ENCODE measurements around the gene SPTLC3. TPM values are rescaled to one million over a fixed set of nuclear protein-coding genes. Genes with fewer than 3 reads are reported as not detected.
A peak's percentile ranks its signal among the peaks of the same experiment; 100 is the strongest.

SPTLC3 gene
- total and polyA plus RNA-seq, 4 donors: 3.0 to 23.2 (median 11.9) TPM

DNA sequence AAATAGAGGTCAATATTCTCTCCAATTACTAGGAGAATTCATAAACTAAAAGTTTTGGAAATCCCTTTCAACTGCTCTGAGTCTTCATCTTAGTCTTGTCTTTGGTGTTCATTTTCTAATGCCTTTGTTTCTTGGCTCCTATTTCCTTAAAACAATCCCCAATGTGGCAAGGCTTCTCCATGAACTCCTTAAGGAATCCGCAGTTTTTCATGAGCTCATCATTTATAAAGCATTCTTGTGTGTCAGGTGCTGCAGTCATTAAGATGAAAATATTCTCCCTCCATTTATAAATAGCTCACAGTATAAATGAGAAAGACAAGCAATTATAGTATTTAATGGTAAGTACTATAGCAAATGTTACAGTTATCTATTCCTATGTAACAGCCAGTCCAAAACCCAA lies 4.6 kb downstream of the SPTLC3 start:
- no peak overlapping the region for H3K27ac ChIP-seq (ENCODE audit: low read depth in 1 of 2, low read length in 1 of 2)
- no peak for ATAC-seq (ENCODE audit: insufficient read depth, low FRiP score)
- TF ChIP-seq, protein P1, sequence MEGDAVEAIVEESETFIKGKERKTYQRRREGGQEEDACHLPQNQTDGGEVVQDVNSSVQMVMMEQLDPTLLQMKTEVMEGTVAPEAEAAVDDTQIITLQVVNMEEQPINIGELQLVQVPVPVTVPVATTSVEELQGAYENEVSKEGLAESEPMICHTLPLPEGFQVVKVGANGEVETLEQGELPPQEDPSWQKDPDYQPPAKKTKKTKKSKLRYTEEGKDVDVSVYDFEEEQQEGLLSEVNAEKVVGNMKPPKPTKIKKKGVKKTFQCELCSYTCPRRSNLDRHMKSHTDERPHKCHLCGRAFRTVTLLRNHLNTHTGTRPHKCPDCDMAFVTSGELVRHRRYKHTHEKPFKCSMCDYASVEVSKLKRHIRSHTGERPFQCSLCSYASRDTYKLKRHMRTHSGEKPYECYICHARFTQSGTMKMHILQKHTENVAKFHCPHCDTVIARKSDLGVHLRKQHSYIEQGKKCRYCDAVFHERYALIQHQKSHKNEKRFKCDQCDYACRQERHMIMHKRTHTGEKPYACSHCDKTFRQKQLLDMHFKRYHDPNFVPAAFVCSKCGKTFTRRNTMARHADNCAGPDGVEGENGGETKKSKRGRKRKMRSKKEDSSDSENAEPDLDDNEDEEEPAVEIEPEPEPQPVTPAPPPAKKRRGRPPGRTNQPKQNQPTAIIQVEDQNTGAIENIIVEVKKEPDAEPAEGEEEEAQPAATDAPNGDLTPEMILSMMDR (IDR thresholded peaks at IDR 0.05; ENCODE audit: control extremely low read depth, extremely low read depth): no peak
- 83 to 90% methylated on average over 1 of the region's 1 CpG for WGBS, 2 donors
- peaks cover 0 to 2% (median 0%) of the 10 kb centered on the region in 4 donors for H3K9me3 ChIP-seq (ENCODE audit: control insufficient read depth in 4 of 4, insufficient read depth in 3 of 4, low read length in 3 of 4)
- no peaks in the 10 kb centered on the region for H3K27me3 ChIP-seq (ENCODE audit: control insufficient read depth in 3 of 3, insufficient read depth in 3 of 3, low read length in 2 of 3)
- H3K36me3 ChIP-seq (ENCODE audit: control insufficient read depth in 4 of 4, insufficient read depth in 4 of 4, low read length in 4 of 4): peaks cover 0 to 5% (median 0%) of the 10 kb centered on the region in 4 donors
- no peak overlapping the region for H3K9ac ChIP-seq (ENCODE audit: insufficient read depth in 1 of 2, low read length in 2 of 2)
- H3K4me3 ChIP-seq: no peak overlapping the region
- peaks cover 0 to 11% (median 5%) of the 10 kb centered on the region in 5 donors for H3K4me1 ChIP-seq (ENCODE audit: control insufficient read depth in 5 of 5, insufficient read depth in 5 of 5, low read length in 5 of 5)
- DNase-seq: no peak

DNA sequence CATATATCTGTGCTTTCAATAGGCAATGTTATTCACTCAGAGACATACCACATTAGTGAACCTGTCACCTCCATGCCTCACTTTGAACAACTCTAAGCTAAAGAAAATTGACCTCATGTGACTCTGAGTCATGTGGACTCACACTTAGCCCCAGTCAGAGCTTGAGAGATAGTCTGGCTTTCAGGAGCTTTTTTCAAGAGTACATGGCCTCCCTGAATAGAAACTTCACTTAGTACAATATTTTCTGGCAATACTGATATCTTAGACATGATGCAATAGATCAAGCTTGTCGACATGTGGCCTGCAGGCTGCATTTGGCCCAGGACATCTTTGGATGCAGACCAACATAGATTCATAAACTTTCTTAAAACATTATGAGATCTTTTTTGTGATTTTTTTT lies 8.5 kb downstream of the SPTLC3 start:
- Histone ChIP-seq H3K4me1 (ENCODE audit: control insufficient read depth in 5 of 5, insufficient read depth in 5 of 5, low read length in 5 of 5) (peaks cover 0 to 4% (median 0%) of the 10 kb centered on the region in 5 donors), H3K9ac (ENCODE audit: insufficient read depth in 1 of 2, low read length in 2 of 2) (no peak overlapping the region), H3K27ac (ENCODE audit: low read depth in 1 of 2, low read length in 1 of 2) (no peak overlapping the region), H3K27me3 (ENCODE audit: control insufficient read depth in 3 of 3, insufficient read depth in 3 of 3, low read length in 2 of 3) (no peaks in the 10 kb centered on the region), H3K9me3 (ENCODE audit: control insufficient read depth in 4 of 4, insufficient read depth in 3 of 4, low read length in 3 of 4) (peaks cover 0 to 4% (median 3%) of the 10 kb centered on the region in 4 donors), H3K36me3 (ENCODE audit: control insufficient read depth in 4 of 4, insufficient read depth in 4 of 4, low read length in 4 of 4) (peaks cover 0 to 7% (median 0%) of the 10 kb centered on the region in 4 donors), H3K4me3 (no peak overlapping the region)
- TF ChIP-seq, protein P1 (IDR thresholded peaks at IDR 0.05; ENCODE audit: control extremely low read depth, extremely low read depth): no peak
- no peak for DNase-seq
- WGBS, 2 donors: 46 to 80% methylated on average over 1 of the region's 1 CpG
- peak; percentile 24 for ATAC-seq (ENCODE audit: insufficient read depth, low FRiP score)

DNA sequence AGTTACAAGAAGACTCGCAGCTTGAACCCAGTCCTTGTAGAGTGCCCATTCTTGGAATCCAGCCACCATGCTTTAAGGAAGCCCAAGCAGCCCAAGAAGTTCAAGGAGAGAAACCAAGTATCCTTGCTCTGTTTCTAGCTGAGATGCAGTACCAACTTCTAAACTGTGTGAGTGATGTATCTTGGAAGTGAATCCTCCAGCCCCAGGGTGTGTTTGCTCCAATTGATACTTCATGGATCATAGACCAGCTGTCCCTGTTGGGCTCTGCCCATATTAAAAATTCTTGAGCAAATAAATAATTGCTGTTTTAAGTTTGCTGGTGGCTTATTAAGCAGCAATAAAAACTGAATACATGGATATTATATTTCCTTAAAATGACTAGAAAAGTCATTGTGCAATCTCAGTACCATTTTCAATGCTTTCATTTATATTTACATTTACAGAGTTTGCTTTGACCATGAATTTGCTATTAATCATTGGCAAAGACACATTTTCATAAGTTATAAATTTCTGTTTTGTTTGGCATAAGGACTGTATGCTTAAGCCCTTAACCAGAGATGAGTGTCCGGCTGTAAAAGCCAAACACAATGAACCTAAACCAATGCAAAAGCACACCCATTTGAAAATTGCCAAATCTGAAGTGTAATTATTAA lies 9.2 kb downstream of the SPTLC3 start:
- ATAC-seq (ENCODE audit: insufficient read depth, low FRiP score) (no peak), DNase-seq (no peak)
- peaks cover 0 to 7% (median 0%) of the 10 kb centered on the region in 4 donors for H3K36me3 ChIP-seq (ENCODE audit: control insufficient read depth in 4 of 4, insufficient read depth in 4 of 4, low read length in 4 of 4)
- H3K9me3 ChIP-seq (ENCODE audit: control insufficient read depth in 4 of 4, insufficient read depth in 3 of 4, low read length in 3 of 4): peaks cover 0 to 7% (median 4%) of the 10 kb centered on the region in 4 donors
- H3K4me3 ChIP-seq: no peak overlapping the region
- no peak overlapping the region for H3K9ac ChIP-seq (ENCODE audit: insufficient read depth in 1 of 2, low read length in 2 of 2)
- H3K27ac ChIP-seq (ENCODE audit: low read depth in 1 of 2, low read length in 1 of 2): no peak overlapping the region
- no peaks in the 10 kb centered on the region for H3K27me3 ChIP-seq (ENCODE audit: control insufficient read depth in 3 of 3, insufficient read depth in 3 of 3, low read length in 2 of 3)
- 66 to 79% methylated on average over 2 of the region's 2 CpGs for WGBS, 2 donors
- H3K4me1 ChIP-seq (ENCODE audit: control insufficient read depth in 5 of 5, insufficient read depth in 5 of 5, low read length in 5 of 5): peaks cover 0 to 2% (median 0%) of the 10 kb centered on the region in 5 donors
- TF ChIP-seq, protein P1 (IDR thresholded peaks at IDR 0.05; ENCODE audit: control extremely low read depth, extremely low read depth): no peak
